ENCODE results near the gene SLFN5. TPM values are rescaled to one million over a fixed set of nuclear protein-coding genes. Genes with fewer than 3 reads are reported as not detected.

The SLFN5 gene
- total and polyA plus RNA-seq, 4 donors: 1.9 to 7.8 (median 3.4) TPM

DNA sequence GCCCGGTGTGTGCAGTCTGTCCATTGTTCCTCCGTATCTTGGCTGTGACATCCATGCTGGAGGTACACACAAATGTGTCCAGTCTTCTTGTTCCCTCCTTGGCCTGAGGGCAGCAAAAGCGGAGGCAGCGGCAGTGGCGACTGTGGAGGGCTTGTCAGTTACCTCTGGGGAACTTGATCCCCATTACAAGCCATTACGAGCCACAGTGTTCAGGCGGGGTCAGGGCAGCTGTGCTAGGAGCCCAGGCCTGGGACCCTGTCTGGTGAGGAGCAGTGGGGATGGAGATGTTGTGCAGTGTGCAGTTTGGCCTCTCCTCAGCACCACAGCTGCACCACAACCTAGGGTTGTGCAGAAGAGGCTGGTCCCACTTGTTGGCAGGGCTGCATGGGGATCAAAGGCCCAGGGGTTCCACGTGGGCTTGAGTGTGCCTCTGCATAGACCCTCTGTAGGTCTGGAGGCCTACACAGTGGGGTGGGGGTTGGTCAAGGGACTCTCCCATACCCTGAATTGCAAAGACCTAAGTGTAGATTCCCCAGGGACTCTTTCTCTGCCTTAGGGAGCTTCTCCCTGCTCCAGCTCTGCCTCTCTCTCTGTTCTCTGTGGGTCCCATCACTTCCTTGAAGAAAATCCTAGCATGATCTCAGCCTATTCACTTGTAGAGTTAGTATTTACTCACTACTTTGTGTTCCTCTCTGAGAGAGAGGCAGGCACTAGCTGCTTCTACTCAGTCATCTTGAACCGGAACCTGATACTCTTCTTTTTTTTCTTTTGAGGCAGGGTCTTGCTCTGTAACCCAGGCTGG is 71.7 kb downstream of the SLFN5 start:
- Histone ChIP-seq H3K9me3 (ENCODE audit: control insufficient read depth in 4 of 4, low read length in 3 of 4) (no peaks in the 10 kb centered on the region), H3K27me3 (ENCODE audit: control insufficient read depth in 4 of 4, insufficient read depth in 4 of 4, low read length in 3 of 4) (peaks cover 0 to 4% (median 1%) of the 10 kb centered on the region in 4 donors), H3K4me3 (ENCODE audit: low read depth in 1 of 3, low read length in 3 of 3) (no peak overlapping the region), H3K36me3 (ENCODE audit: control insufficient read depth in 4 of 4, insufficient read depth in 3 of 4, low read depth in 1 of 4, low read length in 3 of 4) (no peaks in the 10 kb centered on the region), H3K27ac (ENCODE audit: low read depth in 1 of 2, low read length in 2 of 2) (no peak overlapping the region), H3K4me1 (ENCODE audit: control insufficient read depth in 4 of 4, insufficient read depth in 4 of 4, low read length in 3 of 4) (peaks cover 0 to 11% (median 6%) of the 10 kb centered on the region in 4 donors), H3K9ac (ENCODE audit: low read depth in 1 of 2, low read length in 2 of 2) (no peak overlapping the region)
- 68% methylated on average over 9 of the region's 9 CpGs for WGBS
- TF ChIP-seq, protein P1, sequence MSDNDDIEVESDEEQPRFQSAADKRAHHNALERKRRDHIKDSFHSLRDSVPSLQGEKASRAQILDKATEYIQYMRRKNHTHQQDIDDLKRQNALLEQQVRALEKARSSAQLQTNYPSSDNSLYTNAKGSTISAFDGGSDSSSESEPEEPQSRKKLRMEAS (IDR thresholded peaks at IDR 0.05): no peak
- TF ChIP-seq HNF4A (conservative IDR thresholded peaks at IDR 0.05) (no peak), HNF4G (IDR thresholded peaks at IDR 0.05) (no peak), FOXA2 (IDR thresholded peaks at IDR 0.05) (no peak)
- no peak for DNase-seq (ENCODE audit: low spot score)

DNA sequence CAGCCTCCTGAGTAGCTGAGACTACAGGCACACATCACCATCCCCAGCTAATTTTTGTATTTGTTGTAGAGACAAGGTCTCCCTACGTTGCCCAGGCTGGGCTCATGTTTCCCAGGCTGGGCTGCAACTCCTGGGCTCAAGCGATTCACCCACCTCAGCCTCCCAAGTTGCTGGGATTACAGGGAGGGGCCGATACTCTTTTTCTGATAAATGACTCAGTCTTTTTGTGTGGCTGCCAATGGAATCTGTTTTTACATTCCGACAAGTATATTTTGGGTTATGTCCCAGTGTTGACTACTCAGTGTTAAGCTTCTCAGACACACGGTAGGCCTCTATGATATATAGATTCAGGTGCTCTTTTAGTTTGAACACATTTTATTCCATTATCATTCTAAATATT is 72.4 kb downstream of the SLFN5 start:
- H3K27ac ChIP-seq (ENCODE audit: low read depth in 1 of 2, low read length in 2 of 2): no peak overlapping the region
- WGBS: 60% methylated on average over 5 of the region's 5 CpGs
- DNase-seq (ENCODE audit: low spot score): no peak

More for the DNA sequence above, 72.4 kb downstream of the SLFN5 start:
- peaks cover 0 to 11% (median 6%) of the 10 kb centered on the region in 4 donors for H3K4me1 ChIP-seq (ENCODE audit: control insufficient read depth in 4 of 4, insufficient read depth in 4 of 4, low read length in 3 of 4)
- no peaks in the 10 kb centered on the region for H3K36me3 ChIP-seq (ENCODE audit: control insufficient read depth in 4 of 4, insufficient read depth in 3 of 4, low read depth in 1 of 4, low read length in 3 of 4)
- H3K27me3 ChIP-seq (ENCODE audit: control insufficient read depth in 4 of 4, insufficient read depth in 4 of 4, low read length in 3 of 4): peaks cover 0 to 5% (median 1%) of the 10 kb centered on the region in 4 donors
- no peak overlapping the region for H3K9ac ChIP-seq (ENCODE audit: low read depth in 1 of 2, low read length in 2 of 2)
- no peaks in the 10 kb centered on the region for H3K9me3 ChIP-seq (ENCODE audit: control insufficient read depth in 4 of 4, low read length in 3 of 4)
- no peak overlapping the region for H3K4me3 ChIP-seq (ENCODE audit: low read depth in 1 of 3, low read length in 3 of 3)
- no peak for TF ChIP-seq REST (IDR thresholded peaks at IDR 0.05)
- TF ChIP-seq HNF4G (IDR thresholded peaks at IDR 0.05): no peak
- TF ChIP-seq NR2F2 (IDR thresholded peaks at IDR 0.05): no peak
- TF ChIP-seq, protein P2, sequence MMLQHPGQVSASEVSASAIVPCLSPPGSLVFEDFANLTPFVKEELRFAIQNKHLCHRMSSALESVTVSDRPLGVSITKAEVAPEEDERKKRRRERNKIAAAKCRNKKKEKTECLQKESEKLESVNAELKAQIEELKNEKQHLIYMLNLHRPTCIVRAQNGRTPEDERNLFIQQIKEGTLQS (IDR thresholded peaks at IDR 0.05): no peak
- no peak for TF ChIP-seq TAF1 (conservative IDR thresholded peaks at IDR 0.05)
- TF ChIP-seq, protein P3, sequence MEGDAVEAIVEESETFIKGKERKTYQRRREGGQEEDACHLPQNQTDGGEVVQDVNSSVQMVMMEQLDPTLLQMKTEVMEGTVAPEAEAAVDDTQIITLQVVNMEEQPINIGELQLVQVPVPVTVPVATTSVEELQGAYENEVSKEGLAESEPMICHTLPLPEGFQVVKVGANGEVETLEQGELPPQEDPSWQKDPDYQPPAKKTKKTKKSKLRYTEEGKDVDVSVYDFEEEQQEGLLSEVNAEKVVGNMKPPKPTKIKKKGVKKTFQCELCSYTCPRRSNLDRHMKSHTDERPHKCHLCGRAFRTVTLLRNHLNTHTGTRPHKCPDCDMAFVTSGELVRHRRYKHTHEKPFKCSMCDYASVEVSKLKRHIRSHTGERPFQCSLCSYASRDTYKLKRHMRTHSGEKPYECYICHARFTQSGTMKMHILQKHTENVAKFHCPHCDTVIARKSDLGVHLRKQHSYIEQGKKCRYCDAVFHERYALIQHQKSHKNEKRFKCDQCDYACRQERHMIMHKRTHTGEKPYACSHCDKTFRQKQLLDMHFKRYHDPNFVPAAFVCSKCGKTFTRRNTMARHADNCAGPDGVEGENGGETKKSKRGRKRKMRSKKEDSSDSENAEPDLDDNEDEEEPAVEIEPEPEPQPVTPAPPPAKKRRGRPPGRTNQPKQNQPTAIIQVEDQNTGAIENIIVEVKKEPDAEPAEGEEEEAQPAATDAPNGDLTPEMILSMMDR (IDR thresholded peaks at IDR 0.05; ENCODE audit: low read depth, low read length, missing input control): no peak
- TF ChIP-seq, protein P1 (IDR thresholded peaks at IDR 0.05): no peak
- TF ChIP-seq FOXA1 (IDR thresholded peaks at IDR 0.05): no peak
- no peak for TF ChIP-seq EGR1 (IDR thresholded peaks at IDR 0.05; ENCODE audit: low read depth in 2 of 2)
- TF ChIP-seq, protein P4, sequence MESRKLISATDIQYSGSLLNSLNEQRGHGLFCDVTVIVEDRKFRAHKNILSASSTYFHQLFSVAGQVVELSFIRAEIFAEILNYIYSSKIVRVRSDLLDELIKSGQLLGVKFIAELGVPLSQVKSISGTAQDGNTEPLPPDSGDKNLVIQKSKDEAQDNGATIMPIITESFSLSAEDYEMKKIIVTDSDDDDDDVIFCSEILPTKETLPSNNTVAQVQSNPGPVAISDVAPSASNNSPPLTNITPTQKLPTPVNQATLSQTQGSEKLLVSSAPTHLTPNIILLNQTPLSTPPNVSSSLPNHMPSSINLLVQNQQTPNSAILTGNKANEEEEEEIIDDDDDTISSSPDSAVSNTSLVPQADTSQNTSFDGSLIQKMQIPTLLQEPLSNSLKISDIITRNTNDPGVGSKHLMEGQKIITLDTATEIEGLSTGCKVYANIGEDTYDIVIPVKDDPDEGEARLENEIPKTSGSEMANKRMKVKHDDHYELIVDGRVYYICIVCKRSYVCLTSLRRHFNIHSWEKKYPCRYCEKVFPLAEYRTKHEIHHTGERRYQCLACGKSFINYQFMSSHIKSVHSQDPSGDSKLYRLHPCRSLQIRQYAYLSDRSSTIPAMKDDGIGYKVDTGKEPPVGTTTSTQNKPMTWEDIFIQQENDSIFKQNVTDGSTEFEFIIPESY (IDR thresholded peaks at IDR 0.05): no peak
- no peak for TF ChIP-seq YY1 (IDR thresholded peaks at IDR 0.05)
- TF ChIP-seq FOXA2 (IDR thresholded peaks at IDR 0.05): no peak
- TF ChIP-seq RAD21 (IDR thresholded peaks at IDR 0.05): no peak
- TF ChIP-seq JUND (IDR thresholded peaks at IDR 0.05): no peak
- no peak for TF ChIP-seq RXRA (IDR thresholded peaks at IDR 0.05)
- no peak for TF ChIP-seq HNF4A (conservative IDR thresholded peaks at IDR 0.05)
- TF ChIP-seq GABPA (IDR thresholded peaks at IDR 0.05 in 1 of 2, conservative IDR thresholded peaks at IDR 0.05 in 1 of 2): no peak
- no peak for TF ChIP-seq SP1 (IDR thresholded peaks at IDR 0.05)
